CD4-positive, alpha-beta T cell treated with Interleukin-15 for 1 hour (primary cell): ENCODE data around the gene KCNAB3.
A peak's percentile ranks its signal among the peaks of the same experiment; 100 is the strongest.
"Not testable (repeated sequence)": the region's sequence is repeated elsewhere in the genome, so short reads cannot be mapped to it uniquely, and the experiment has no call there.

ENCODE experiments used
- DNase-seq: peaks from one replicate; pipeline ENCODE4 v3.0.0-alpha.2; 2020

Gene KCNAB3

GRCh38 chr17:7929158-7930023, at the start of gene KCNAB3:
KCNAB3 (minus strand) TSS chr17:7929856; CDS start chr17:7929435, 421 bp downstream.
- peak; percentile 59 for DNase-seq

GRCh38 chr17:7977805-7978204, 48.1 kb upstream of the KCNAB3 start:
- no peak for DNase-seq

- no peak for DNase-seq
These were observed 47.4 kb upstream of the KCNAB3 start for GRCh38 chr17:7977039-7977438.

GRCh38 chr17:7974638-7975131, 45.0 kb upstream of the KCNAB3 start:
- DNase-seq: no peak

GRCh38 chr17:7972131-7972785, 42.6 kb upstream of the KCNAB3 start:
- no peak for DNase-seq

GRCh38 chr17:7971651-7972050, 42.0 kb upstream of the KCNAB3 start:
- DNase-seq: no peak

GRCh38 chr17:7969433-7969832, 39.8 kb upstream of the KCNAB3 start:
- DNase-seq: peak; percentile 21

GRCh38 chr17:7967751-7968150, 38.1 kb upstream of the KCNAB3 start:
- DNase-seq: no peak

- no peak for DNase-seq
These were observed 31.8 kb upstream of the KCNAB3 start for GRCh38 chr17:7961421-7961820.

- DNase-seq: no peak
These were observed 30.0 kb upstream of the KCNAB3 start for GRCh38 chr17:7959503-7960253.

- DNase-seq: no peak
These were observed 26.7 kb upstream of the KCNAB3 start for GRCh38 chr17:7956228-7956965.

- no peak for DNase-seq
These were observed 26.0 kb upstream of the KCNAB3 start for GRCh38 chr17:7955414-7956227.

GRCh38 chr17:7953266-7953665, 23.6 kb upstream of the KCNAB3 start:
- DNase-seq: not testable (repeated sequence)

GRCh38 chr17:7951143-7951792, 21.6 kb upstream of the KCNAB3 start:
- DNase-seq: no peak

GRCh38 chr17:7950578-7950977, 20.9 kb upstream of the KCNAB3 start:
- DNase-seq: no peak

GRCh38 chr17:7947651-7948050, 18.0 kb upstream of the KCNAB3 start:
- DNase-seq: no peak

- DNase-seq: no peak
These were observed 16.8 kb upstream of the KCNAB3 start for GRCh38 chr17:7946441-7946840.

GRCh38 chr17:7945651-7946050, 16.0 kb upstream of the KCNAB3 start:
- no peak for DNase-seq

GRCh38 chr17:7944326-7944725, 14.7 kb upstream of the KCNAB3 start:
- no peak for DNase-seq

- DNase-seq: no peak
These were observed 13.6 kb upstream of the KCNAB3 start for GRCh38 chr17:7943291-7943690.

- no peak for DNase-seq
These were observed 11.1 kb upstream of the KCNAB3 start for GRCh38 chr17:7940743-7941142.
